Stimulated activated CD4-positive, alpha-beta T cell treated with anti-CD3 and anti-CD28 coated beads, TNF-alpha, amount 100 ng/mL, for 1 hour (primary cell): Measurements from ENCODE around the gene TRIM33.

ENCODE experiments used
- DNase-seq, 3 donors: peaks; one replicate each; pipeline ENCODE4 v3.0.0-alpha.2; 2020; ENCODE audit warnings: low read depth in 3 of 3, low spot score in 1 of 3

TRIM33 gene

GRCh38 chr1:114353262-114353661 is 157.7 kb downstream of the TRIM33 start:
- DNase-seq, result no peak

DNA sequence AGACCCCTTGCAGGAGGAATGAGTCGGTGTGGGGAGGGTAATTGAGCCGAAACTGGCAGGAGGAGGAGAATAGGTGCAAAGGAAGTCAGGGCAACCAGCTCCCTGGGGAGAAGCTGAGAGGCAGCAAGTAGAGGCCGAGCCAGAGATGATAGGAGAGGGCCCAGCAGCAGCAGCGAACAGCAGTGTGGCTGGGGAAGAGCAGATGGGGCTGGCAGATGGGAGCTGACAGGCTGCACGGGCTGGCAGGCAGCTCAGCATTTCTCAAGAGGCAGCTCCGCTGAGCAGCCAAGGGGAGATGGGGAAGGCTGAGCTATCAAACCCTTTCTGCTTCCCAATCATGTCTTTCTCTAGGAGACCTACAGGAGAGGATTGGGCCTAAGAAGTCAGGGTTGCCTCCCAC is 158.2 kb downstream of the TRIM33 start:
- no peak for DNase-seq

DNA sequence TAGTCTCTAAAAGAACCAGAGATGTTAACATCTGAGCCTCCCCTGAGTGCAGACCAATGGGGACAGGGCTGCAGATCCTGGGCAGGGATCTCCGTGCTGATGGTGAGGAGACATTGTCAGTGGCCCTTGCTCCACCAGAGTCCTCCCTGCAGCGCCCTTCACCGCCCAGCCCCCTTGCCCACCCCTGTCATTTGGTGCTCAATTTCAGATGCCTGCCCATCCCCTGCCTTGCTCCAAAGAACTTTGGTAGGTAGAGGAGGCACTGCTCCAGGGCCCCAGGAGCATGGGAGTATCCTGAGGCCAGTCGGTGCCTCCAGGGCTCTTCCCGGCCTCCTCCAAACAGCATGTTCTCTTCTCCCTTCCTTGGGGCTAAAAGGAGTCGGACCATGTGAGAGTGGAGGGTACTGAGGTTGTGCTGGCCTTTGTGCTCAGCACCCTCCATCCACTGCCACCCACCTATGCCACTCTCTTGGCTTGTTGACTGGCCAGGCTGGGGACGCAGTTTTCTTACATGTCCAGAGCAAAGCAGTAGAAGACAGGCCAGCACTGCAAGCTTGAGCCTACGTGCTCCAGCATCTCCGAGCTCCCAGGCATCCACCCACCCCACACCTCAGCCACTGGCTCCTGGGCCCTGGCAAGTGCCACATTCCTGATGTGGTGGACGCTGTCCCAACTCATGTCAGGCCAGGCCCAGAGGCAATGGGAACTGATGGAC is 160.1 kb downstream of the TRIM33 start:
- no peak for DNase-seq

GRCh38 chr1:114349891-114350605 is 161.0 kb downstream of the TRIM33 start:
- no peak for DNase-seq

GRCh38 chr1:114347431-114348209 is 163.4 kb downstream of the TRIM33 start:
- DNase-seq, result no peak

GRCh38 chr1:114346480-114347029 is 164.4 kb downstream of the TRIM33 start:
- DNase-seq, result peak; percentile 90 to 98 (median 98)

GRCh38 chr1:114345930-114346479 is 165.0 kb downstream of the TRIM33 start:
- no peak for DNase-seq

DNA sequence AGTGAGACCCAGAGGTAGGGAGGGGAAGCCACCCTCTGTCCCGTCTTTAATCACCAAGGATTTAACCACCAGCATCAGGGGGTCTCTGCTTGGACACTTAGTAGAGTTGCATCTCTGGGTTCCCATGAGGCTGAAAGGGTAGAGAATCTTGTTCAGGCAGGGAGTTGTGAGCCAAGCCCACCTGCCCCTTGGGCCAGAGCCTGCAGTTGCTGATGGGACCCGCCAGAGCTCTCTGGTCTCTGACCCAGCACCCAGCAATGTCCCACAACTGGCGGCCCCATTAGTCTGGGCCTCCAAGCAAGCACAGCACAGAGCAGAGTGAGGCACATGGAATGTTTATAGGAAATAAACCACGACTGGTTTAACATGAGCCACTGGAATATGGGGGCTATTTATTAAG is 166.3 kb downstream of the TRIM33 start:
- DNase-seq, result no peak
